CD4-positive, CD25-positive, alpha-beta regulatory T cell (primary cell): ENCODE measurements around the gene MALRD1. TPM values are rescaled to one million over a fixed set of nuclear protein-coding genes. Genes with fewer than 3 reads are reported as not detected.

ENCODE experiments used
- ATAC-seq, 2 donors: fragments of 150-1000 bp; cut with Tn5 transposase; one replicate each; pipeline ENCODE4 v1.10.0; 2021; ENCODE audit warnings: low read depth in 2 of 2, moderate number of reproducible peaks in 2 of 2, moderate library complexity in 1 of 2
- DNase-seq, 3 donors: peaks; one replicate each; pipeline versions ENCODE4 v3.0.0 to v3.0.0-alpha.2; 2012 to 2022; ENCODE audit warnings: mixed read lengths in 1 of 3
- H3K27ac ChIP-seq: one replicate; pipeline ENCODE4 v1.7.0; 2013; ENCODE audit warnings: mild to moderate bottlenecking, low read length; ENCODE audit not compliant: insufficient read depth, poor library complexity, severe bottlenecking
- H3K27me3 ChIP-seq: one replicate; pipeline ENCODE4 v1.7.0; 2013; ENCODE audit warnings: low read length; ENCODE audit not compliant: control insufficient read depth, insufficient read depth
- H3K36me3 ChIP-seq: one replicate; pipeline ENCODE4 v1.7.0; 2013; ENCODE audit warnings: mild to moderate bottlenecking, low read length, moderate library complexity; ENCODE audit not compliant: control insufficient read depth, insufficient read depth
- H3K4me1 ChIP-seq: 2 replicates; pipeline ENCODE4 v1.7.0; 2013; ENCODE audit warnings: mild to moderate bottlenecking, low read length; ENCODE audit not compliant: insufficient read depth, control insufficient read depth, poor library complexity, severe bottlenecking
- H3K4me3 ChIP-seq: one replicate; pipeline ENCODE4 v1.7.0; 2013; ENCODE audit warnings: low read depth, mild to moderate bottlenecking, low read length, moderate library complexity
- H3K9me3 ChIP-seq, 2 experiments: 1 replicate in 1 of 2; 2 replicates in 1 of 2; pipeline ENCODE4 v1.7.0; 2013; ENCODE audit warnings: low read length in 2 of 2, mild to moderate bottlenecking in 1 of 2, moderate library complexity in 1 of 2; ENCODE audit not compliant: control insufficient read depth in 2 of 2
- H3K27ac Mint-ChIP-seq, 3 donors: one replicate each; pipeline ENCODE4 v1.8.0; 2020 to 2022; ENCODE audit warnings: mild to moderate bottlenecking in 3 of 3, mixed read lengths in 3 of 3, moderate library complexity in 2 of 3
- H3K27me3 Mint-ChIP-seq: one replicate; pipeline ENCODE4 v1.8.0; 2022; ENCODE audit warnings: mild to moderate bottlenecking, mixed read lengths
- H3K36me3 Mint-ChIP-seq: one replicate; pipeline ENCODE4 v1.8.0; 2020; ENCODE audit warnings: mixed read lengths
- H3K4me1 Mint-ChIP-seq, 4 donors: one replicate each; pipeline ENCODE4 v1.8.0; 2020 to 2022; ENCODE audit warnings: mixed read lengths in 4 of 4, mild to moderate bottlenecking in 1 of 4
- H3K4me3 Mint-ChIP-seq, 4 donors: one replicate each; pipeline ENCODE4 v1.8.0; 2020 to 2022; ENCODE audit warnings: mild to moderate bottlenecking in 4 of 4, mixed read lengths in 4 of 4, moderate library complexity in 3 of 4
- H3K9me3 Mint-ChIP-seq, 7 donors: one replicate each; pipeline ENCODE4 v1.8.0; 2020 to 2022; ENCODE audit warnings: mixed read lengths in 7 of 7, mild to moderate bottlenecking in 3 of 7, moderate library complexity in 2 of 7
- polyA plus RNA-seq, 4 donors: library from polyadenylated mRNA; unstranded; fragments of 300-500 nt; fragmentation: Illumina TruSeq; gene quantifications; one replicate each; pipeline ENCODE4 v1.2.3, GENCODE V29; 2021
- total RNA-seq: library from RNA; stranded (reverse); gene quantifications from one replicate; pipeline ENCODE4 v1.2.3, GENCODE V29; 2022

Gene MALRD1
- total and polyA plus RNA-seq, 5 donors from 2014 or later: not detected

GRCh38 chr10:19325581-19325980 lies 277.0 kb downstream of the MALRD1 start:
- Mint-ChIP-seq H3K27me3 (no peaks in the 10 kb centered on the region), H3K4me1 (no peaks in the 10 kb centered on the region), H3K36me3 (no peaks in the 10 kb centered on the region), H3K27ac (no peak overlapping the region), H3K9me3 (peaks cover 0 to 3% (median 0%) of the 10 kb centered on the region in 7 donors), H3K4me3 (no peak overlapping the region)
- Histone ChIP-seq H3K27ac (no peak overlapping the region), H3K36me3 (no peaks in the 10 kb centered on the region), H3K9me3 (peaks cover 0 to 2% of the 10 kb centered on the region in 2 experiments), H3K4me3 (no peak overlapping the region), H3K27me3 (no peaks in the 10 kb centered on the region), H3K4me1 (no peaks in the 10 kb centered on the region)
- DNase-seq (no peak), ATAC-seq (no peak)

- Mint-ChIP-seq H3K27me3 (no peaks in the 10 kb centered on the region), H3K9me3 (peaks cover 0 to 5% (median 0%) of the 10 kb centered on the region in 7 donors), H3K4me1 (no peaks in the 10 kb centered on the region), H3K36me3 (no peaks in the 10 kb centered on the region), H3K4me3 (no peak overlapping the region), H3K27ac (no peak overlapping the region)
- DNase-seq: no peak
- Histone ChIP-seq H3K36me3 (no peaks in the 10 kb centered on the region), H3K4me3 (no peak overlapping the region), H3K27ac (no peak overlapping the region), H3K9me3 (peaks cover 0 to 2% of the 10 kb centered on the region in 2 experiments), H3K4me1 (no peaks in the 10 kb centered on the region), H3K27me3 (no peaks in the 10 kb centered on the region)
- ATAC-seq: no peak
Observed at GRCh38 chr10:19328582-19328981, 280.0 kb downstream of the MALRD1 start.

- DNase-seq (no peak), ATAC-seq (no peak)
- H3K36me3 Mint-ChIP-seq: no peaks in the 10 kb centered on the region
- Histone ChIP-seq H3K27me3 (no peaks in the 10 kb centered on the region), H3K9me3 (peaks cover 0 to 2% of the 10 kb centered on the region in 2 experiments), H3K36me3 (no peaks in the 10 kb centered on the region), H3K4me1 (no peaks in the 10 kb centered on the region), H3K4me3 (no peak overlapping the region), H3K27ac (no peak overlapping the region)
- H3K27me3 Mint-ChIP-seq: no peaks in the 10 kb centered on the region
- H3K4me3 Mint-ChIP-seq: no peak overlapping the region
- H3K9me3 Mint-ChIP-seq: peaks cover 0 to 6% (median 2%) of the 10 kb centered on the region in 7 donors
- H3K27ac Mint-ChIP-seq: no peak overlapping the region
- H3K4me1 Mint-ChIP-seq: no peaks in the 10 kb centered on the region
Observed at GRCh38 chr10:19329475-19329874, 280.9 kb downstream of the MALRD1 start.

GRCh38 chr10:19332304-19332703 lies 283.7 kb downstream of the MALRD1 start:
- no peaks in the 10 kb centered on the region for H3K36me3 ChIP-seq
- no peak overlapping the region for H3K27ac ChIP-seq
- H3K9me3 Mint-ChIP-seq: peaks cover 0 to 7% (median 3%) of the 10 kb centered on the region in 7 donors
- H3K4me3 ChIP-seq: no peak overlapping the region
- no peak for ATAC-seq
- H3K4me3 Mint-ChIP-seq: no peak overlapping the region
- no peaks in the 10 kb centered on the region for H3K36me3 Mint-ChIP-seq
- no peaks in the 10 kb centered on the region for H3K4me1 Mint-ChIP-seq
- no peaks in the 10 kb centered on the region for H3K4me1 ChIP-seq
- H3K27me3 Mint-ChIP-seq: no peaks in the 10 kb centered on the region
- DNase-seq: no peak
- H3K9me3 ChIP-seq: no peaks in the 10 kb centered on the region
- H3K27me3 ChIP-seq: no peaks in the 10 kb centered on the region
- no peak overlapping the region for H3K27ac Mint-ChIP-seq

- Mint-ChIP-seq H3K36me3 (no peaks in the 10 kb centered on the region), H3K27ac (no peak overlapping the region), H3K4me3 (no peak overlapping the region), H3K4me1 (no peaks in the 10 kb centered on the region), H3K9me3 (peaks cover 0 to 7% (median 3%) of the 10 kb centered on the region in 7 donors), H3K27me3 (no peaks in the 10 kb centered on the region)
- Histone ChIP-seq H3K9me3 (no peaks in the 10 kb centered on the region), H3K27ac (no peak overlapping the region), H3K27me3 (no peaks in the 10 kb centered on the region), H3K36me3 (no peaks in the 10 kb centered on the region), H3K4me1 (no peaks in the 10 kb centered on the region), H3K4me3 (no peak overlapping the region)
- DNase-seq: no peak
- ATAC-seq: no peak
Observed at GRCh38 chr10:19333631-19334030, 285.0 kb downstream of the MALRD1 start.

GRCh38 chr10:19347621-19348020 lies 299.0 kb downstream of the MALRD1 start:
- Mint-ChIP-seq H3K36me3 (no peaks in the 10 kb centered on the region), H3K4me3 (no peak overlapping the region), H3K4me1 (no peaks in the 10 kb centered on the region), H3K27me3 (no peaks in the 10 kb centered on the region), H3K27ac (no peak overlapping the region), H3K9me3 (peaks cover 0 to 11% (median 2%) of the 10 kb centered on the region in 7 donors)
- Histone ChIP-seq H3K4me1 (no peaks in the 10 kb centered on the region), H3K36me3 (no peaks in the 10 kb centered on the region), H3K4me3 (no peak overlapping the region), H3K9me3 (no peaks in the 10 kb centered on the region), H3K27ac (no peak overlapping the region), H3K27me3 (no peaks in the 10 kb centered on the region)
- no peak for DNase-seq
- ATAC-seq: no peak

- DNase-seq (no peak), ATAC-seq (no peak)
- no peak overlapping the region for H3K27ac Mint-ChIP-seq
- H3K9me3 Mint-ChIP-seq: peaks cover 0 to 7% (median 3%) of the 10 kb centered on the region in 7 donors
- Histone ChIP-seq H3K36me3 (no peaks in the 10 kb centered on the region), H3K4me3 (no peak overlapping the region), H3K4me1 (no peaks in the 10 kb centered on the region), H3K27me3 (no peaks in the 10 kb centered on the region), H3K27ac (no peak overlapping the region), H3K9me3 (no peaks in the 10 kb centered on the region)
- no peaks in the 10 kb centered on the region for H3K36me3 Mint-ChIP-seq
- no peaks in the 10 kb centered on the region for H3K27me3 Mint-ChIP-seq
- no peaks in the 10 kb centered on the region for H3K4me1 Mint-ChIP-seq
- no peak overlapping the region for H3K4me3 Mint-ChIP-seq
Observed at GRCh38 chr10:19367176-19367575, 318.6 kb downstream of the MALRD1 start.

- H3K4me3 ChIP-seq: no peak overlapping the region
- H3K4me3 Mint-ChIP-seq: no peak overlapping the region
- H3K9me3 ChIP-seq: no peaks in the 10 kb centered on the region
- peaks cover 2 to 7% (median 4%) of the 10 kb centered on the region in 7 donors for H3K9me3 Mint-ChIP-seq
- H3K4me1 Mint-ChIP-seq: no peaks in the 10 kb centered on the region
- H3K4me1 ChIP-seq: no peaks in the 10 kb centered on the region
- no peaks in the 10 kb centered on the region for H3K27me3 ChIP-seq
- no peaks in the 10 kb centered on the region for H3K36me3 ChIP-seq
- H3K27ac Mint-ChIP-seq: no peak overlapping the region
- DNase-seq: no peak
- no peak overlapping the region for H3K27ac ChIP-seq
- ATAC-seq: no peak
- H3K36me3 Mint-ChIP-seq: no peaks in the 10 kb centered on the region
- no peaks in the 10 kb centered on the region for H3K27me3 Mint-ChIP-seq
Observed at GRCh38 chr10:19373988-19374387, 325.4 kb downstream of the MALRD1 start.
